ENCODE results near the gene NFU1.

NFU1 gene

GRCh38 chr2:69387770-69388481 is 49.3 kb downstream of the NFU1 start:
- Histone ChIP-seq H3K4me3 (ENCODE audit: extremely low read depth, insufficient read depth, low read length, poor library complexity, severe bottlenecking) (peak overlapping the region; percentile 91), H3K4me1 (ENCODE audit: control insufficient read depth, insufficient read depth, low read length, poor library complexity, severe bottlenecking) (peaks cover 4% of the 10 kb centered on the region), H3K9me3 (ENCODE audit: control insufficient read depth, low read length) (no peaks in the 10 kb centered on the region), H3K27ac (ENCODE audit: low read depth, low read length, severe bottlenecking) (peak overlapping the region; percentile 96), H3K36me3 (ENCODE audit: control insufficient read depth, insufficient read depth, low read length) (peaks cover 10% of the 10 kb centered on the region)
- WGBS, 2 experiments (ENCODE audit: insufficient coverage in 2 of 2): 88 to 93% methylated on average over 11 to 12 of the region's 14 CpGs

DNA sequence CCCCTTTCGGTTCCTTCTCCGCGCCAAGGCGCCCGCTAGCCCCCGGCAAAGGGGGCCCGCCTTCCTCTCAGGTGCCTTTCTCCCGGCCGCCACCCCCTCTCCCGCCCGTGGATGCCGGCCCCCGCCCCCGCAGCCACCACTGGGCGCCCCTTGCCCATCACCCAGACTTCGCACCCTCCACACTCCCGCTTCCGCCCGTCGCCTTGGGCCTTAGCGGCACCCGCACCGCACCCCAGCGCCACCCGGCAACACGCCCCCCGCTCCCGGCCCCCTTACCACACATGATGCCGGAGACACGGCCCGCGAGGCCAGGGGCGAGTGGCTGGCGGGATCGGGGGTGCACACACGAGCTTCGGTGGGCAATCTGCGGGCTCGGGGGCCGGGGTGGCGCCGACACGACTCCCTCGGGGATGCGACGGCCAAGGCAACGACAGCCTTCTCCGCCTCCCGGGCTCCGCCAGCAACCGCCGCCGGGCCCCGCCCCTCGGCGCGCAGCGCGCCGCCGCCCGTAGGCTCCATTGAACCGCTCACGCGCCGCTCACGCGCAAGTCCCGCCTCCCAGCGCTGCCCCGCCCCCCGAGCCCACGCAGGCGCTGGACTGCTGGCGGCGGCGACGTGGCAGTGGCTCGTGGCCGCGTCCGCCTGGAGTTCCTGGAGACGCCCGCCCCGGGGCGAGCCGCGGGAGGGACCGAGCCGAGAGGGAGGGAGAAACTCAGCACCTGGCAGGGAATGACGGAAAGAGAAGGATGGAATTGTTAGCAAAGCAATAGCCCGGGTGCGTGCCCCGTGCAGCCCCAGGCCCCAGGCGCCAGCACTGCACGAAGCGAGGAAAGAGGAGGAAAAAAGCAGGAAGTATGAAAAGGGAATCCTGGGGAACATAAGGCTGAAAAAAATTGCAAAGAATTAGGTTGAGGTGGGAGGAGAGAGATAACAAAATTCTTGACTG is 50.2 kb downstream of the NFU1 start, which contains the start of gene GFPT1:
TSS of gene GFPT1 (minus strand) at position 439 of the 946 bp plus-strand sequence. CDS start at position 283, 156 bp downstream.
- 1 to 2% methylated on average over 31 to 76 of the region's 97 CpGs for WGBS, 2 experiments (ENCODE audit: insufficient coverage in 2 of 2)
- Histone ChIP-seq H3K27ac (ENCODE audit: low read depth, low read length, severe bottlenecking) (peak within 1 kb of the TSS; percentile 96), H3K4me1 (ENCODE audit: control insufficient read depth, insufficient read depth, low read length, poor library complexity, severe bottlenecking) (peaks cover 4% of the 10 kb centered on the region), H3K36me3 (ENCODE audit: control insufficient read depth, insufficient read depth, low read length) (peaks cover 17% of the 10 kb centered on the region), H3K4me3 (ENCODE audit: extremely low read depth, insufficient read depth, low read length, poor library complexity, severe bottlenecking) (peak within 1 kb of the TSS; percentile 91), H3K9me3 (ENCODE audit: control insufficient read depth, low read length) (no peaks in the 10 kb centered on the region)

- no peak overlapping the region for H3K27ac ChIP-seq (ENCODE audit: low read depth, low read length, severe bottlenecking)
- peak overlapping the region; percentile 91 for H3K4me3 ChIP-seq (ENCODE audit: extremely low read depth, insufficient read depth, low read length, poor library complexity, severe bottlenecking)
- H3K36me3 ChIP-seq (ENCODE audit: control insufficient read depth, insufficient read depth, low read length): peaks cover 19% of the 10 kb centered on the region
- H3K4me1 ChIP-seq (ENCODE audit: control insufficient read depth, insufficient read depth, low read length, poor library complexity, severe bottlenecking): peaks cover 4% of the 10 kb centered on the region
- no peaks in the 10 kb centered on the region for H3K9me3 ChIP-seq (ENCODE audit: control insufficient read depth, low read length)
- WGBS, 2 experiments (ENCODE audit: insufficient coverage in 2 of 2): 0 to 20% methylated on average over 2 to 3 of the region's 6 CpGs
These were observed 50.9 kb downstream of the NFU1 start for GRCh38 chr2:69386360-69386759.

DNA sequence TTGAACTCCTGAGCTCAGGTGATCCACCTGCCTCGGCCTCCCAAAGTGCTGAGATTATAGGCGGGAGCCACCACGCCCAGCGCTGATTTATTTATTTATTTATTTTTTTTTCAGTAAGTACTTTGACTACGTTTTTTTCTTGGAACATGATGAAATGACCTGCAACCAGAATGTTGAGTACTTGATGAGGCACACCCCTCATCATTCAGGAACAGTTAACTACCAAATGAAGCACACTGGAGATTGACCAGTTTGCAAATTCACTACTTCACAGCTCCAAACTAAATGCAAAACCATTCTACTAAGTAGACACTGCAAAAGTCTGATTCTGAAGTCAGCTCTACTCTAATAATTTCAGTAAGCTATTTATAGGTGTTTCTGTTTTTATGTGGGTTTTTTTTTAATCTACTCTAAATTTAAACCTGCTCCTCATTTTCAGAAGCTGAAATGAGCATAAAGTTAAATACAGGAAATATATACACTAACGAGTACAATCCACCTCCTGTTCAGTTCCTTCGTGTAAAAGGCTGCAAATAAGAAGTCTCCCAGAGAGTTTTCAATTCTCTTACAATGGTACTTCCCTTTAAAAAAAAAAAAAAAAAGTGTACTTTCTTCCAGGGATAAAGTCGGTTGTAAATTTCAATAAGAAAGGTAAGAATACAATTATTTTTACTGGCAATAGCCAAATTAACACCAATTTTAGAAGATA is 51.6 kb downstream of the NFU1 start:
- Histone ChIP-seq H3K4me3 (ENCODE audit: extremely low read depth, insufficient read depth, low read length, poor library complexity, severe bottlenecking) (peak overlapping the region; percentile 91), H3K36me3 (ENCODE audit: control insufficient read depth, insufficient read depth, low read length) (peaks cover 21% of the 10 kb centered on the region), H3K4me1 (ENCODE audit: control insufficient read depth, insufficient read depth, low read length, poor library complexity, severe bottlenecking) (peaks cover 4% of the 10 kb centered on the region), H3K9me3 (ENCODE audit: control insufficient read depth, low read length) (no peaks in the 10 kb centered on the region), H3K27ac (ENCODE audit: low read depth, low read length, severe bottlenecking) (no peak overlapping the region)
- WGBS, 2 experiments (ENCODE audit: insufficient coverage in 2 of 2): 90% methylated on average over 2 of the region's 8 CpGs; no CpG with 5 or more reads in 1 of the 2 experiments

GRCh38 chr2:69384618-69385081 is 52.6 kb downstream of the NFU1 start:
- Histone ChIP-seq H3K9me3 (ENCODE audit: control insufficient read depth, low read length) (no peaks in the 10 kb centered on the region), H3K27ac (ENCODE audit: low read depth, low read length, severe bottlenecking) (no peak overlapping the region), H3K36me3 (ENCODE audit: control insufficient read depth, insufficient read depth, low read length) (peaks cover 26% of the 10 kb centered on the region), H3K4me1 (ENCODE audit: control insufficient read depth, insufficient read depth, low read length, poor library complexity, severe bottlenecking) (peaks cover 4% of the 10 kb centered on the region), H3K4me3 (ENCODE audit: extremely low read depth, insufficient read depth, low read length, poor library complexity, severe bottlenecking) (no peak overlapping the region)
- WGBS, 2 experiments (ENCODE audit: insufficient coverage in 2 of 2): 100% methylated on average over 3 to 4 of the region's 5 CpGs

- H3K4me3 ChIP-seq (ENCODE audit: extremely low read depth, insufficient read depth, low read length, poor library complexity, severe bottlenecking): no peak overlapping the region
- peaks cover 4% of the 10 kb centered on the region for H3K4me1 ChIP-seq (ENCODE audit: control insufficient read depth, insufficient read depth, low read length, poor library complexity, severe bottlenecking)
- H3K9me3 ChIP-seq (ENCODE audit: control insufficient read depth, low read length): no peaks in the 10 kb centered on the region
- no peak overlapping the region for H3K27ac ChIP-seq (ENCODE audit: low read depth, low read length, severe bottlenecking)
- 100% methylated on average over 1 of the region's 7 CpGs for WGBS, 2 experiments (ENCODE audit: insufficient coverage in 2 of 2)
- H3K36me3 ChIP-seq (ENCODE audit: control insufficient read depth, insufficient read depth, low read length): peaks cover 34% of the 10 kb centered on the region
These were observed 53.9 kb downstream of the NFU1 start for GRCh38 chr2:69383176-69383812.

DNA sequence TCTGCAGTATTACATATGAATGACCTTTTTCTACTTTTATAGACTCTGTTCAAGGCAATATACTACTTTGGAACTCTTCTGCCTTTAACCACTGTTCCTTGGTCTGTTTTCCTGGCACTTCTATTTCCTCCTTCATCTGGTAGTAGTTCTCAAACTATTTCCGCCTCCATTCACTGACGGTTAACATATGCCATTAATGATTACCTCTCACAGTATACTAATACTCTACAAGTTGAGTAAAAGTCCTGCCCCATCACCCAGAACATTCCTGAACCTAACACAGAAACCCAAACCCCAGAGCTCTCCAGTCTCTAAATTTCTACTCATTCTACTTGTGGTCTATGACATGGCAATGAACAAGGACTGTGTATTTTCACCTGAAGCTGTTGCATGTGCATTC is 54.7 kb downstream of the NFU1 start:
- Histone ChIP-seq H3K36me3 (ENCODE audit: control insufficient read depth, insufficient read depth, low read length) (peaks cover 34% of the 10 kb centered on the region), H3K27ac (ENCODE audit: low read depth, low read length, severe bottlenecking) (no peak overlapping the region), H3K4me3 (ENCODE audit: extremely low read depth, insufficient read depth, low read length, poor library complexity, severe bottlenecking) (no peak overlapping the region), H3K9me3 (ENCODE audit: control insufficient read depth, low read length) (no peaks in the 10 kb centered on the region), H3K4me1 (ENCODE audit: control insufficient read depth, insufficient read depth, low read length, poor library complexity, severe bottlenecking) (peaks cover 4% of the 10 kb centered on the region)
- 83 to 100% methylated on average over 1 to 2 of the region's 2 CpGs for WGBS, 2 experiments (ENCODE audit: insufficient coverage in 2 of 2)

- H3K36me3 ChIP-seq (ENCODE audit: control insufficient read depth, insufficient read depth, low read length): peaks cover 34% of the 10 kb centered on the region
- no peak overlapping the region for H3K4me3 ChIP-seq (ENCODE audit: extremely low read depth, insufficient read depth, low read length, poor library complexity, severe bottlenecking)
- WGBS, 2 experiments (ENCODE audit: insufficient coverage in 2 of 2): 80 to 100% methylated on average over 1 of the region's 1 CpG
- no peaks in the 10 kb centered on the region for H3K9me3 ChIP-seq (ENCODE audit: control insufficient read depth, low read length)
- H3K4me1 ChIP-seq (ENCODE audit: control insufficient read depth, insufficient read depth, low read length, poor library complexity, severe bottlenecking): peaks cover 4% of the 10 kb centered on the region
- H3K27ac ChIP-seq (ENCODE audit: low read depth, low read length, severe bottlenecking): no peak overlapping the region
These were observed 55.9 kb downstream of the NFU1 start for GRCh38 chr2:69381337-69381737.

DNA sequence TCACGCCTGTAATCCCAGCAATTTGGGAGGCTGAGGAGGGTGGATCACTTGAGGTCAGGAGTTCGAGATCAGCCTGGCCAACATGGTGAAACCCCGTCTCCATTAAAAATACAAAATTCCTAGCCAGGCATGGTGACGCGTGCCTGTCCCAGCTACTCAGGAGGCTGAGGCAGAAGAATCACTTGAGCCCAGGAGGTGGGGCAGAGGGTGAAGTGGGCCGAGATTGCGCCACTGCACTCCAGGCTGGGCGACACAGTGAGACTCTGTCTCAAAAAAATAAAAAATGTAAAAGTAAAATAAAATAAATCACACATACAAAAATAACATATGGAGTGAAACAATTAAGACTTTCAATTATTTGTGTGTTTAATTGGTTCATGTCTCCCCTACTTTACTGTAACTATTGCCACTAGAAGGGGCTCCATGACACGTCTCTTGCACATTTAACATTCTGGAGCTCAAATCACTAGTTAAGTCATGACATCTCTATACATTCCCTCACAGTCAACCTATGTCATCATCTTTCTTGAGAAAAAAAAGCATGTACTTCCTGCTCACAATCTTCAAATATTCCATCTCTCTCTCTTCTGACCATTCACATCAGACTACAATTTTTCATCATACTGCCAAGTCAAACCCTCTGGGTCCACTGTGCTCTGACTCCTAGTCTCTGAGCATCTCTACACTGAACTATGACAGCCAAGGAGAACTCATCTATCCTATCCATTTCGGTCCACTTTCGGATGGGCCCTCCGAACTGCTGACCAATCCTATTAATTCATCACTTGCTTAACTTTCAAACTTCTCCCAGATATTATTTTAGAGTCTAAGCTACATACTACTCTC is 56.9 kb downstream of the NFU1 start:
- no peaks in the 10 kb centered on the region for H3K9me3 ChIP-seq (ENCODE audit: control insufficient read depth, low read length)
- H3K36me3 ChIP-seq (ENCODE audit: control insufficient read depth, insufficient read depth, low read length): peaks cover 41% of the 10 kb centered on the region
- WGBS, 2 experiments (ENCODE audit: insufficient coverage in 2 of 2): 97 to 98% methylated on average over 8 to 9 of the region's 12 CpGs
- H3K4me3 ChIP-seq (ENCODE audit: extremely low read depth, insufficient read depth, low read length, poor library complexity, severe bottlenecking): no peak overlapping the region
- H3K4me1 ChIP-seq (ENCODE audit: control insufficient read depth, insufficient read depth, low read length, poor library complexity, severe bottlenecking): peaks cover 4% of the 10 kb centered on the region
- no peak overlapping the region for H3K27ac ChIP-seq (ENCODE audit: low read depth, low read length, severe bottlenecking)
